ENCODE measurements around the gene TOX3. TPM values are rescaled to one million over a fixed set of nuclear protein-coding genes. Genes with fewer than 3 reads are reported as not detected.

Gene TOX3
- total RNA-seq, 2 donors from 2014 or later, result not detected

DNA sequence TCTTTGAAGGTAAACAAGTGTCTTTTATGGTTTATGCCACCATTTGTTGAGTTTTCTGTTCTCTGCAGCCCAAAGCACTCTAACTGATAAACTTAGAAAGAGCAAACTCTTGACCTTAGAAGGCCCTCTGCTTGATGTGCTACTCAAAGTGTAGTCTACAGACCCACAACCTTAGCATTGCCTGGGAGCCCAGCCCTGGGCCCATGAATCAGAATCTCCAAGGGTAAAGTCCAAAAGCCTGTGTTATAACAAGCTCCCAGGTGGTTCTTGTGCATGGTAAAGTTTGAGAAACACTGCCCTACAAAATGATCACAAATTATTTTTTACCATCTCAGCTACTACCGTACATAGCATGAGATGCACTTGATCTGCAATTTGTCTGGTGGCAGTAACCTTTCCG, 6.0 kb downstream of the TOX3 start:
- H3K27me3 ChIP-seq, result peaks cover 4 to 7% of the 10 kb centered on the region in 2 donors

DNA sequence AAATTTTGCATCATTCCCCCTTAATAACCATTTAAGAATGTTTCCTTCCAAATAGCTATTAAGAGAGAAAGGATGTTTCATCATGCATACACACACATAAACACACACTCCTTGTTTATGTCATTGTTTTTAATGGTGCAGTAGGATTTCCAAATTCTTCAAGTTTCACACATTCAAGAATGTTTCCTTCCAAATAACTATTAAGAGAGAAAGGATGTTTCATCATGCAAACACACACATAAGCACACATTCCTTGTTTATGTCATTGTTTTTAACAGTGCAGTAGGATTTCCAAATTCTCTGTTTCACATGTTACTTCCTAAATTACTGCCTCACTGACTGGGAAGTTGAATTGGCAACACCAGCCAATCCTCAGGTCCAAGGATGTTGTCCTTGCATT, 7.8 kb downstream of the TOX3 start:
- no peak overlapping the region for H3K27ac ChIP-seq
- H3K9me3 ChIP-seq, result no peaks in the 10 kb centered on the region
- H3K36me3 ChIP-seq, result no peaks in the 10 kb centered on the region
- H3K27me3 ChIP-seq, result peaks cover 0 to 3% of the 10 kb centered on the region in 2 donors
- TF ChIP-seq CTCF (IDR thresholded peaks at IDR 0.05), result no peak
- no peak overlapping the region for H3K4me3 ChIP-seq
- no peaks in the 10 kb centered on the region for H3K4me1 ChIP-seq
- DNase-seq (ENCODE audit: low spot score), result no peak

More for the DNA sequence above, 6.0 kb downstream of the TOX3 start:
- no peak overlapping the region for H3K27ac ChIP-seq
- H3K36me3 ChIP-seq, result no peaks in the 10 kb centered on the region
- H3K9me3 ChIP-seq, result no peaks in the 10 kb centered on the region
- no peak overlapping the region for H3K4me3 ChIP-seq
- H3K4me1 ChIP-seq, result peaks cover 0 to 9% of the 10 kb centered on the region in 2 donors
- no peak for TF ChIP-seq CTCF (IDR thresholded peaks at IDR 0.05)
- no peak for DNase-seq (ENCODE audit: low spot score)

GRCh38 chr16:52538511-52538910, 8.4 kb downstream of the TOX3 start:
- no peak for TF ChIP-seq CTCF (IDR thresholded peaks at IDR 0.05)
- H3K27me3 ChIP-seq, result peaks cover 0 to 3% of the 10 kb centered on the region in 2 donors
- H3K4me3 ChIP-seq, result no peak overlapping the region
- H3K9me3 ChIP-seq, result no peaks in the 10 kb centered on the region
- H3K36me3 ChIP-seq, result no peaks in the 10 kb centered on the region
- no peaks in the 10 kb centered on the region for H3K4me1 ChIP-seq
- H3K27ac ChIP-seq, result no peak overlapping the region
- DNase-seq (ENCODE audit: low spot score), result no peak

- no peak for DNase-seq (ENCODE audit: low spot score)
- no peaks in the 10 kb centered on the region for H3K4me1 ChIP-seq
- H3K36me3 ChIP-seq, result no peaks in the 10 kb centered on the region
Measured at GRCh38 chr16:52537516-52537915, 9.4 kb downstream of the TOX3 start.

GRCh38 chr16:52535076-52535475, 11.9 kb downstream of the TOX3 start:
- no peak overlapping the region for H3K4me3 ChIP-seq
- H3K27ac ChIP-seq, result no peak overlapping the region
- H3K9me3 ChIP-seq, result no peaks in the 10 kb centered on the region
- DNase-seq (ENCODE audit: low spot score), result no peak
- no peaks in the 10 kb centered on the region for H3K36me3 ChIP-seq
- H3K27me3 ChIP-seq, result no peaks in the 10 kb centered on the region
- no peak for TF ChIP-seq CTCF (IDR thresholded peaks at IDR 0.05)
- no peaks in the 10 kb centered on the region for H3K4me1 ChIP-seq

More at GRCh38 chr16:52537516-52537915, 9.4 kb downstream of the TOX3 start:
- Histone ChIP-seq H3K27ac (no peak overlapping the region), H3K9me3 (no peaks in the 10 kb centered on the region), H3K27me3 (no peaks in the 10 kb centered on the region), H3K4me3 (no peak overlapping the region)
- TF ChIP-seq CTCF (IDR thresholded peaks at IDR 0.05), result no peak

DNA sequence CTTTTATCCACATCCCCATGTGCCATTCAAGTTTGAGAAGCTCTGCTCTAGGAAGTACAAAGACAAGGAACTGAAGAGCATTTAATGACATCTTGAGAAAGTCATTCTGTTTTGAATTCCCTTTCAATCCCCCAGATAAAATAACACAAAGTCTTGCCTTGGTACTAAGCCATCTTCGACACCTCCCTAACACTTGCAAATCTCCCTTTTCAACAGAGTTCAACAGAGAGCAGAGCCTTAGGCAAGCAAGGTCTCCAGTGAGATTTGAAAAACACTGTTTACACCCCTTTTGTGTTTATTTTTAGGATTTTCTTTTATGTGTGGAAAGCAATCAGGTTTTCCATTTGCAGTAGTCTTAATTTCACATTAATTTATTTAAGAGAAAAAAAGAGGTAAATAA, 13.6 kb downstream of the TOX3 start:
- H3K4me3 ChIP-seq, result no peak overlapping the region
- no peak overlapping the region for H3K27ac ChIP-seq
- no peaks in the 10 kb centered on the region for H3K9me3 ChIP-seq
- H3K27me3 ChIP-seq, result no peaks in the 10 kb centered on the region
- no peaks in the 10 kb centered on the region for H3K36me3 ChIP-seq
- DNase-seq (ENCODE audit: low spot score), result no peak
- H3K4me1 ChIP-seq, result no peaks in the 10 kb centered on the region
- TF ChIP-seq CTCF (IDR thresholded peaks at IDR 0.05), result no peak

Data from right atrium auricular region (tissue), 2 donors.